ENCODE data around the gene PLAU. TPM values are rescaled to one million over a fixed set of nuclear protein-coding genes. Genes with fewer than 3 reads are reported as not detected.

Gene PLAU
- total and polyA plus RNA-seq, 2 of the 13 experiments (the other 11 are each of a cell fraction or from before 2014, with no cell fraction given), result 0.45 to 11.2 TPM

DNA sequence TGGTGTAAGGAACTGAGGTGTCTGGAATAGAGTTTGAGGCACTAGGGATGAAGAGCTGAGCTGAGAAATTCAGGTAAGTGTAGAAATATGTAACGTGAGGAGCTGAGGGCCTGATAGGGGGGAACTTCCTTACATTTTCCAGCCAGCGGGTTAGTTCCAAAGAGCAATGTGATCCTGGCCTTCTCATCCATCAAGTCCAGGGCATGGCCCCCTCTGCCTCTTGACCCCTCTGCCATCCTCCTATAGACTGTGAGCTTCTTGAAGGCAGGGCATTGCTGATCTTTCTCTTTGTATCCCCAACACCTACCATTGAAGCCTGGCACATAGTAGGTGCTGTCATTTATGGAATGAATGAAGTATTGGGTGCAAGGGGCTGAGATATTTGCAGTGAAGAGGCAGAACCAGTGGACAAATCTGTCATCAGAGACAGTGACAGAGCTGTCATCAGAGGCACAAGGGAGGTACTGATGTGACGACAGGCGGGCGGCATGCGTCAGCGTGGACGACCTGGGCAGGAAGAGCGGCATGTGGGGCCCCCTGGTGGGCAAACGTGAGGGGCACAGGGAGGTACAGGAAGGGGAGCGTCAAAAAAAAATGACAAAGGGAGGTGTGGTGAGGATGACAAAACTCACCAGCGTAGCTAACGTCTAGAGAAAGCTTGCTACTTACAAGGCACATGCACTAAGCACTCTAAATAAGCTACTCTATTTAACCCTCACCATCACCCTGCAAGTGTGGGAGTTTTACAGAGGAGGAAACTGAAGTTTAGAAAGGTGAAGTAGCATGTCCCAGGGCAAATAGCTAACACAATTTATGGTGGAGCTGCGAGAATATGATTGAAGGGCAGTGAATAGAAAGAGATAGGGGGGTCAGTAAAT, 31.4 kb upstream of the PLAU start (continued):
- no peak for TF ChIP-seq MYNN (CRISPR knock-in tag; IDR thresholded peaks at IDR 0.05; ENCODE audit: low read depth)
- no peak for TF ChIP-seq ZSCAN20 (CRISPR knock-in tag; IDR thresholded peaks at IDR 0.05; ENCODE audit: borderline replicate concordance)
- TF ChIP-seq ZNF232 (CRISPR knock-in tag; IDR thresholded peaks at IDR 0.05; ENCODE audit: borderline replicate concordance), result no peak
- no peak for TF ChIP-seq ZNF883 (CRISPR knock-in tag; IDR thresholded peaks at IDR 0.05; ENCODE audit: not compliant biosample characterization)
- TF ChIP-seq FOSL2 (CRISPR knock-in tag; IDR thresholded peaks at IDR 0.05), result peak; percentile 75
- no peak for TF ChIP-seq NBN (conservative IDR thresholded peaks at IDR 0.05)
- TF ChIP-seq ZNF235 (CRISPR knock-in tag; IDR thresholded peaks at IDR 0.05; ENCODE audit: borderline replicate concordance), result no peak
- TF ChIP-seq, protein P1, sequence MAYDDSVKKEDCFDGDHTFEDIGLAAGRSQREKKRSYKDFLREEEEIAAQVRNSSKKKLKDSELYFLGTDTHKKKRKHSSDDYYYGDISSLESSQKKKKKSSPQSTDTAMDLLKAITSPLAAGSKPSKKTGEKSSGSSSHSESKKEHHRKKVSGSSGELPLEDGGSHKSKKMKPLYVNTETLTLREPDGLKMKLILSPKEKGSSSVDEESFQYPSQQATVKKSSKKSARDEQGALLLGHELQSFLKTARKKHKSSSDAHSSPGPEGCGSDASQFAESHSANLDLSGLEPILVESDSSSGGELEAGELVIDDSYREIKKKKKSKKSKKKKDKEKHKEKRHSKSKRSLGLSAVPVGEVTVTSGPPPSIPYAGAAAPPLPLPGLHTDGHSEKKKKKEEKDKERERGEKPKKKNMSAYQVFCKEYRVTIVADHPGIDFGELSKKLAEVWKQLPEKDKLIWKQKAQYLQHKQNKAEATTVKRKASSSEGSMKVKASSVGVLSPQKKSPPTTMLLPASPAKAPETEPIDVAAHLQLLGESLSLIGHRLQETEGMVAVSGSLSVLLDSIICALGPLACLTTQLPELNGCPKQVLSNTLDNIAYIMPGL (CRISPR knock-in tag; IDR thresholded peaks at IDR 0.05; ENCODE audit: borderline replicate concordance in 1 of 2, low read depth in 1 of 2), result peak in 1 of 2 experiments; percentile 65; a peak in 2 of 4 replicates
- TF ChIP-seq RXRA (CRISPR knock-in tag; IDR thresholded peaks at IDR 0.05), result peak; percentile 39; the same call in 1 of the 2 replicates
- TF ChIP-seq ZNF619 (CRISPR knock-in tag; IDR thresholded peaks at IDR 0.05), result no peak
- TF ChIP-seq, protein P2, sequence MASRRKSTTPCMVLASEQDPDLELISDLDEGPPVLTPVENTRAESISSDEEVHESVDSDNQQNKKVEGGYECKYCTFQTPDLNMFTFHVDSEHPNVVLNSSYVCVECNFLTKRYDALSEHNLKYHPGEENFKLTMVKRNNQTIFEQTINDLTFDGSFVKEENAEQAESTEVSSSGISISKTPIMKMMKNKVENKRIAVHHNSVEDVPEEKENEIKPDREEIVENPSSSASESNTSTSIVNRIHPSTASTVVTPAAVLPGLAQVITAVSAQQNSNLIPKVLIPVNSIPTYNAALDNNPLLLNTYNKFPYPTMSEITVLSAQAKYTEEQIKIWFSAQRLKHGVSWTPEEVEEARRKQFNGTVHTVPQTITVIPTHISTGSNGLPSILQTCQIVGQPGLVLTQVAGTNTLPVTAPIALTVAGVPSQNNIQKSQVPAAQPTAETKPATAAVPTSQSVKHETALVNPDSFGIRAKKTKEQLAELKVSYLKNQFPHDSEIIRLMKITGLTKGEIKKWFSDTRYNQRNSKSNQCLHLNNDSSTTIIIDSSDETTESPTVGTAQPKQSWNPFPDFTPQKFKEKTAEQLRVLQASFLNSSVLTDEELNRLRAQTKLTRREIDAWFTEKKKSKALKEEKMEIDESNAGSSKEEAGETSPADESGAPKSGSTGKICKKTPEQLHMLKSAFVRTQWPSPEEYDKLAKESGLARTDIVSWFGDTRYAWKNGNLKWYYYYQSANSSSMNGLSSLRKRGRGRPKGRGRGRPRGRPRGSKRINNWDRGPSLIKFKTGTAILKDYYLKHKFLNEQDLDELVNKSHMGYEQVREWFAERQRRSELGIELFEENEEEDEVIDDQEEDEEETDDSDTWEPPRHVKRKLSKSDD (CRISPR knock-in tag; IDR thresholded peaks at IDR 0.05; ENCODE audit: low read depth), result no peak
- TF ChIP-seq HOXD1 (CRISPR knock-in tag; IDR thresholded peaks at IDR 0.05), result no peak
- TF ChIP-seq, protein P3, sequence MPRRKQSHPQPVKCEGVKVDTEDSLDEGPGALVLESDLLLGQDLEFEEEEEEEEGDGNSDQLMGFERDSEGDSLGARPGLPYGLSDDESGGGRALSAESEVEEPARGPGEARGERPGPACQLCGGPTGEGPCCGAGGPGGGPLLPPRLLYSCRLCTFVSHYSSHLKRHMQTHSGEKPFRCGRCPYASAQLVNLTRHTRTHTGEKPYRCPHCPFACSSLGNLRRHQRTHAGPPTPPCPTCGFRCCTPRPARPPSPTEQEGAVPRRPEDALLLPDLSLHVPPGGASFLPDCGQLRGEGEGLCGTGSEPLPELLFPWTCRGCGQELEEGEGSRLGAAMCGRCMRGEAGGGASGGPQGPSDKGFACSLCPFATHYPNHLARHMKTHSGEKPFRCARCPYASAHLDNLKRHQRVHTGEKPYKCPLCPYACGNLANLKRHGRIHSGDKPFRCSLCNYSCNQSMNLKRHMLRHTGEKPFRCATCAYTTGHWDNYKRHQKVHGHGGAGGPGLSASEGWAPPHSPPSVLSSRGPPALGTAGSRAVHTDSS (CRISPR knock-in tag; conservative IDR thresholded peaks at IDR 0.05), result no peak
- TF ChIP-seq, protein P4, sequence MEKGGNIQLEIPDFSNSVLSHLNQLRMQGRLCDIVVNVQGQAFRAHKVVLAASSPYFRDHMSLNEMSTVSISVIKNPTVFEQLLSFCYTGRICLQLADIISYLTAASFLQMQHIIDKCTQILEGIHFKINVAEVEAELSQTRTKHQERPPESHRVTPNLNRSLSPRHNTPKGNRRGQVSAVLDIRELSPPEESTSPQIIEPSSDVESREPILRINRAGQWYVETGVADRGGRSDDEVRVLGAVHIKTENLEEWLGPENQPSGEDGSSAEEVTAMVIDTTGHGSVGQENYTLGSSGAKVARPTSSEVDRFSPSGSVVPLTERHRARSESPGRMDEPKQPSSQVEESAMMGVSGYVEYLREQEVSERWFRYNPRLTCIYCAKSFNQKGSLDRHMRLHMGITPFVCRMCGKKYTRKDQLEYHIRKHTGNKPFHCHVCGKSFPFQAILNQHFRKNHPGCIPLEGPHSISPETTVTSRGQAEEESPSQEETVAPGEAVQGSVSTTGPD (CRISPR knock-in tag; IDR thresholded peaks at IDR 0.05), result no peak
- TF ChIP-seq ZNF138 (CRISPR knock-in tag; IDR thresholded peaks at IDR 0.05; ENCODE audit: low read depth), result no peak
- no peak for TF ChIP-seq NCOR1 (IDR thresholded peaks at IDR 0.05; ENCODE audit: borderline replicate concordance, low read length)
- TF ChIP-seq ZNF674 (CRISPR knock-in tag; IDR thresholded peaks at IDR 0.05; ENCODE audit: low read depth), result no peak
- TF ChIP-seq POLR2A (IDR thresholded peaks at IDR 0.05; ENCODE audit: insufficient read depth in 1 of 2, low read depth in 2 of 2, low read length in 2 of 2), result no peak
- no peak for TF ChIP-seq KLF15 (CRISPR knock-in tag; IDR thresholded peaks at IDR 0.05; ENCODE audit: borderline replicate concordance)
